ENCODE data around the gene STX10.
A peak's percentile ranks its signal among the peaks of the same experiment; 100 is the strongest.
"Not testable (repeated sequence)": the region's sequence is repeated elsewhere in the genome, so short reads cannot be mapped to it uniquely, and the experiment has no call there.

The STX10 gene

DNA sequence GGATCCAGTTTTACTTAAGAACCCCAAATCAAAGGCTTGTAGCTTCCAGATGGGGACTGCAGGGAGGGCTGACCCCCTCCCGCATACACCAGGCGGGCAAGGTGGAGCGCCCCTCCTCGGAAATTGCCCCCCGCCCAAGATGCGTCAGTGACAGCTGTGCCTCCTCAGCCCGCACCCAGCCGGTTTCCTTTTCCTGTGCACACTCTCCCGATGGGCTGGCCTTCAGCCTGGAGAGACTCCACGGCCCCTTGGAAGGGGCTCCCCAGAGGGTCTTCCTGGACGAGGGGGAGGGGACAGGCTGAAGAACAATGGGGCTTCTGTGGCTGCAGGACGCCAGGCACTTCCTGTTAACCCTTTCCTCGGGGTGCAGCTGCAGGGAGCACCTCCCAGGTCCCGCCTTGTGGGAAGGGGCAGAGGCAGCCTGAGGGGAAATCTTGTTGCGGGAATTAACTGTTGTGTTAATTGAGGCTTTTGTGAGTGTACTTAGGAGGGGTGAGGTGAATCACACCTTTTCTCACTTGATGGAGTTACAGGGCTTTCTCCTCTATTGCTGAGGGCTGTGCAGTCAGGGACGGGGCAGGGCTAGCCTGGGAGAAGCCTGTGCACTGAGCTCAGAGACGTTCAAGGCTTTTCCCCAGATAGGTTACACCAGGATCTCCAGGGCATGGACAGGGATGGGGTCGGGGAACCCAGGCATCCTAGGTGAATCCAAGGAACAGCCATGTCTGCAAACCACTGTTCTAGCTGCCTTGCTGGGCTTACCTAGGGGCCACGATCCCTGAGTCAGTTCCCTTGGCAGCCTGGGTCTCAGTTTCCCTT lies 14.4 kb upstream of the STX10 start:
- DNase-seq: peak; percentile 65 to 70

DNA sequence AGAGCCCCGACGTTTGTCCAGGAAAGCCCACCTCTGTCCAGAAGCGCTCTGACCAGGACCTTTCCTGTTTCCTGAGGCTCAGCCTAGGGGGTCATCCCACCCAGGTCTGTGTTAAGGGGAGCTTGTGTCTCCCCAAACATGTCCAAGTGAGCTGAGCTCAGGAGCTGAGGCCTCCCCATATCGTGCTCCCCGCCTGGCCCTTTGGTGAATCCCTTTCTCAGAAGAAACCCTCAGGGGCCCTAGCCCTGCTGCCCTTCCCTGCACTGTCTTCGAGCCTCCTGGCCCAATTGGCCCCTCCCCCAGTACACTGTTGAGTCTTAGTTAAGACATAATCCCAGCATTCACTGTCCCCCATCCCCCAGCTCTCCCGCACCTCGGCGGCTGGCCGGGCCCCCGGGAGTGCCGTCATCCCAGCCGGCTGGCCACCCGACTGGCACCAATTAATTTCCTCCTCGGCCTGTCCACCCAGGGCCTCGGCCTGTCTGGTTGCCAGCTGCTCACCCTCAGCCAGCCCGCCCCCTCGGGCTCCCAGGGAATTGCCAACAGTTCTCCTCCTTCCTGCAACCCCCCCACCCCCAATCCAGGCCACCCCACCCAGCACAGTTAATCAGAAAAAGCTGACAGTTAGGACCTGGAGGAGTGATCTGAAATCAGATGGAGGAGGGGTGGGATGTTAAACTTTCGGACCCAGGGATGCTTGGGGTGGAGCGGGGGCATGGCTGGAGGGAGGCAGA lies 13.6 kb upstream of the STX10 start:
- peak; percentile 77 to 78 for DNase-seq

DNA sequence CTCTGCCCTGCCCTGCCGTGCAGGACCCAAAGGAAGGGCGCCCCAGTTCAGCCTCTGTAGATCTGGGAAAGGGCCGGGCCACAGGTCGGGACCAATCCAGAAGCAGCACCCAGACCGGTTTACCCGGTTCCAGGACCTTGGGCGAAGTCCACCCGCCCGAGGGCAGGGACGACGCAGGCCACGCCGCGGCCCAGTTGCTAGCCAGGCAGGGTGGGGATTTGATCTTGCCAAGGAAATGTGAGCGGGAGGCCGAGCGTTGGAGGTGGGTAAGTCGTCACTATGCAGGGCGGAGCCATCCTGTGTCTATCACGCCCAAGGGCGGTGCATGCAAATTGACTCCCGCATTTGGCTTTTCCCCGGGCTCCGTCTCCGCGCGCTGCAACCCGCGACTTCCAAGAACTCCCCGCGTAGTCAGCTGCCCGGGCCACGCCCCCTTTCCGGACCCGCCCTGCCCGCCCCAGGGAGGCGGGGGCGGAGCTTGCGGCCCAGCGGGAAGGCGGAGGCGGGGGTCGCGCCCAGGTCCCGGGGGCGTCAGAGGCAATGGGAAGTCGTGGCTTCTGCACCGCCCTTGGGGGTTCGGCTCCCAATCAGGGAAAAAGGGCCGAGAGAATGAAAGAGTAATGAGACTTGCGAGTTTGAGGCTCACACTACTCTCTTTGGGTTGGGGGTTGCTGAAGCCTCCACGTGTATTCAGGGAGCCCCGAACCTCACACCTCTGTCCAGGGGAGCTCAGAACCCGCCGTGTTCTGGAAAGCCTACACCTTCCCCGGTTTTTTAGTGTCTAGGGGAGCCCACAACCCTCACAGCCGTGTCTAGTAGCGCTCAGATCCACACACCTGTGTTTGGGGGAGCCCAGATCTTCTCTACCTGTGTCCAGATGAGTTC lies 12.8 kb upstream of the STX10 start:
- peak; percentile 94 to 95 for DNase-seq

DNA sequence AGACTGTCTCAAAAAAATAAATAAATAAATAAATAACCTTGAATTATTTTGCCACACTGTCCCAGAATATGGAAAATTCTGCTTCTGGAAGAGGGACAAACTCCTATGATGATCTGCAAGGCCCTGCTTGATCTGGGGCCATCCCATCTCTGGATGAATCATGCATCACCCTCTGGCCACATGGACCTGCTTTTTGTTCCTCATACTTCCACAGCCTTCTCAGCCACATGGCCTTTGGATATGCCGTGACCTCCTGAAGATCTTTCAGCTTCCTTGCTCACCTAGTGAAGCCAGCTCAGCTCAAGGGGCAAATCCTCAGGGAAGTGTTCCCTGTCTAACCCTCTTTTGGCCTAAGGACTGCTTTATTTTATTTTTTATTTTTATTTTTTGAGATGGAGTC lies 10.4 kb upstream of the STX10 start:
- DNase-seq: no peak

DNA sequence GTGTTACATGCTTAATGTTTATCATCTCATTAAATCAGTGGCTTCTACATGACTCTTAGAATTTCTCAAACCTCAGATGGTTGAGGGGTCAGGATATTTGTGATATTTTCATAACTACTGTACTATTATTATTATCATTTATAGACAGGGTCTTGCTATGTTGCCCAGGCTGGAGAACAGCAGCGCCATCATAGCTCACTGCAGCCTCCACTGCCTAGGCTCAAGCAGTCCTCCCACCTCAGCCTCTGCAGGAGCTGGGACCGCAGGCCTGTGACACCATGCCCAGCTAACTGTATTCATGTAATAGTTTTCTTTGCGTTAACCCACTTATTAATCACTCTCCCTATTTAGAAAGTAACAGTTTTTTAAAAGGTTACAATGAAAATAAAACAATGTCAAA lies 9.5 kb upstream of the STX10 start:
- DNase-seq: no peak

DNA sequence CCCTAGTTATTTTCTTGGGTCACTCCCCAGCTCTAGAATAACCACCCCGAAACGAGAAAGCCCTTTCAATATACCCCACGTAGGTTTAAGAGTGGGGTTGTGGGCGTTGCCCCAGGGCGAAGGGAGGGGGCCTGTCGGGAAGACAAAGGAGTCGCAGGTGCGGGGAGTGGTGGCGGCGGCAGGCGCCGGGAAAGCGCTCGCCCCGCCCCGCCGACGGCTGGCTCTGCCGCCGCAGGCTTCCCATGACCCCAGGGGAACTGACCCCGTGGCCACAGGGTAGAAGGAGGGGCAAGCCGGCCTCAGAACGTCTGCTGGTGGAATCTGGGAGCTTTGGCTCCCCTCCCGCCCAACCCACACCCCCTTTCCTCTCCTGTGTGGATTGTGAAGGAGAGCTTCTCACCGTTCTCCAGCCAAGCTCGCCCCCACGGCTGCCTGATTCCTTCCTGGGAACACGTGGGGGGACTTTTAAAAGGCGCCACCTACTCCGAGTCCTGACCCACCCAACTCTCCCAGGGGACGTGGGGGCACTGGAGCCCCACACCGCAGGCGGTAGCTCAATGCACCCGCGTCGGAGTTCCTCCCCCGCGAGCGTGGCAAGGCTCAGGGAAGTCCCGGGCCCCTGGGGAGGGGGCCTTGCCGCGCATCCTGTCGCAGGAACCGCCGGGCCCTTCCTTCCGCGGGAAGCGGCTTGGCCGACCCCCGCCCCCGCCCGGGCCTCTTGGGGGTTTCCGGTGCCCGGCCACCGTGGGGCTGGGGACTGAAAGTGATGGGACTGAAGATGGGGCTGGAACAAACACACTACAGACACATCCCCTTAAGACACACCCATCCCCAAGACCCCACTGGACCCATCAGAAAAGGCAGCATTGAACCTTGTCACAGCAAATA lies 5.5 kb upstream of the STX10 start:
- peak; percentile 77 to 81 for DNase-seq

DNA sequence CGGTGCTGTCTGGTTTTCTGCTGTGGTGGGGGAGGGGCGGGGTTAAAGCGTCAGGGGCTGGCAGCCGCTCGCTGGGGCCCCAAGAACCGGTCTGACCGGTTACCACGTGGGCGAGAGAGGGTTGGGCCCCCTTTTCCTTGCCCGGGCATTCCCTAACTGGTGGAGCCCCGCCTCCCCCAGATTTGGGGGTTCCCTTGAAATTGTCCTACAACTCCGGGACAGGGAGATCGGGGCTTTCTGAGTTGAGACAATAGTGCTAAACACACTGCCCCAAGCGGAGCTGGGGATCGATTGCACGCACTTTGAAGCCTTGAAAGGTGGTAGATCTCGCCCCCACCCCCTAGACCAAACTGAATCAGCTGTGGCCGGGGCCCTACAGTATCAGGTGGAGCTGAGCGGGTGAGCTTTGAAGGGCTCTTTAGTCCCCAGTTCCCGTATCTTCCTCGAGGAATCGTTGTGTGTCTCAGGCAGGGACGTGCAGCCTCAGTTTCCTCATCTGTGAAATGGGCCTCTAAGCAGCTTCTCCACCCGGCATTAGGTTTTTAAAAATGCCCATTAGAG lies 4.8 kb upstream of the STX10 start:
- peak; percentile 87 to 88 for DNase-seq

DNA sequence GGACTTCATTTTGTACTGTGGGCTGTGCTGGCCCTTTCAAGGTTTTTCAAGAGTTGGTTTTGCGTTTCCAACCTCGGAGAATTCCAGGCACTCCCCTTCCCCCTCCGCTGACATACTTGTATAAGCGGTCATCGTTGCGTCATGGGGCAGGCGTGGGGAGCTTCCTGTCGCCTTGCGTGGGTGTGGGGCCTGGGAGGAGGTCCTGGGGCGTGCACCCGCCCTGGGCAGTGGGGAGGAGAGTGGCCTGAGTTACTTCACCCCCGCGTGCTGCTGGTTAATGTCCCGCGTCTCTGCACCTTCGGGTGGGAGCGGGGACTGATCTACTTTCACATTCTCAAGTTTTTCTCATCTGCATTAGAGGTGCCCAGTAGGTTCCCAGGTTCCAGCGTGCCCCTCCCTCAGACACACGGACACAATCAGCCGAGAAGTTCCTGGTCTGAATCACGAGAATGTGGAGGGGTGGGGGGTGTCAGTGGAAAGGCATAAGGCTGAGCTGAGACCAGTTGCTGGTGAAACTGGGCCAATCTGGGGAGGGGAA lies 4.1 kb upstream of the STX10 start:
- peak; percentile 79 to 80 for DNase-seq

DNA sequence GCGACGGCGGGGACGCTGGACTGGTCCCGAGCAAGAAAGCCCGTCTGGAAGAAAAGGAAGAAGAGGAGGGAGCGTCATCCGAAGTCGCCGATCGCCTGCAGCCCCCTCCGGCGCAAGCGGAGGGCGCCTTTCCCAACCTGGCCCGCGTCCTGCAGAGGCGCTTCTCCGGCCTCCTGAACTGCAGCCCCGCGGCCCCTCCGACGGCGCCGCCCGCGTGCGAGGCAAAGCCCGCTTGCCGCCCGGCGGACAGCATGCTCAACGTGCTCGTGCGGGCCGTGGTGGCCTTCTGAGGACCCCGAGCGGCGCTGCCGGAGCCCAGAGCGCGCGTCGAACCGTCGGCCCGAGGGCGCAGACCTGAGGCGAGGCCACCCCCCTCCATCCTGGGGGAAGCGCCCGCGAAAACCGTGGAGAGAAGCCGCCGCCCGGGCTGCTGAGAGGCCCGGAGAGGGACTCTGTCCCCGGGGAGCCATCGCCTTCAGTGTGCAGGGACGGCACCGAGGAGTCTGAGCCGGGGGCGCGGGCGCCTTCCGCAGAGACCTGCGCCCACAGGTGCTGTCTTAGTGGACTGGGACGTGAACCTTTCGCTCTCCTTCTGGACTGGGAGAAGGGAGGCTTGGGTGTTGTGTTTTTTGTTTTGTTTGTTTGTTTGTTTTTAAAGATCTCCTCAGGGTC lies 3.5 kb upstream of the STX10 start:
- DNase-seq: peak in 1 of 2 experiments; percentile 45

DNA sequence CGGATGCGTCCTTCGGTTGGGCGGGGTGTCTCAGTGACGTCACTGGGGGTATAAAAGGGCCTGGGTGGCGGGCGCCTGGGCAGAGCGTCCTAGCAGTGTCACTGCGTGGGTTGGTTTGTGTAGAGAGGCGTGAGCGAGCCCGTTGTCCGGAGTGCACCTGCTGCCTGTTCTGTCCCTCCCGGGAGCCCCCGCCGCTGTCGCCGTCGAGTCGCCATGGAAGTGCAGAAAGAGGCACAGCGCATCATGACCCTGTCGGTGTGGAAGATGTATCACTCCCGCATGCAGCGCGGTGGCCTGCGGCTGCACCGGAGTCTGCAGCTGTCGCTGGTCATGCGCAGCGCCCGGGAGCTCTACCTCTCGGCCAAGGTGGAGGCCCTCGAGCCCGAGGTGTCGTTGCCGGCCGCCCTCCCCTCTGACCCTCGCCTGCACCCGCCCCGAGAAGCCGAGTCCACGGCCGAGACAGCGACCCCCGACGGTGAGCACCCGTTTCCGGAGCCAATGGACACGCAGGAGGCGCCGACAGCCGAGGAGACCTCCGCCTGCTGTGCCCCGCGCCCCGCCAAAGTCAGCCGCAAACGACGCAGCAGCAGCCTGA lies 2.9 kb upstream of the STX10 start:
- DNase-seq: peak; percentile 99 to 100

DNA sequence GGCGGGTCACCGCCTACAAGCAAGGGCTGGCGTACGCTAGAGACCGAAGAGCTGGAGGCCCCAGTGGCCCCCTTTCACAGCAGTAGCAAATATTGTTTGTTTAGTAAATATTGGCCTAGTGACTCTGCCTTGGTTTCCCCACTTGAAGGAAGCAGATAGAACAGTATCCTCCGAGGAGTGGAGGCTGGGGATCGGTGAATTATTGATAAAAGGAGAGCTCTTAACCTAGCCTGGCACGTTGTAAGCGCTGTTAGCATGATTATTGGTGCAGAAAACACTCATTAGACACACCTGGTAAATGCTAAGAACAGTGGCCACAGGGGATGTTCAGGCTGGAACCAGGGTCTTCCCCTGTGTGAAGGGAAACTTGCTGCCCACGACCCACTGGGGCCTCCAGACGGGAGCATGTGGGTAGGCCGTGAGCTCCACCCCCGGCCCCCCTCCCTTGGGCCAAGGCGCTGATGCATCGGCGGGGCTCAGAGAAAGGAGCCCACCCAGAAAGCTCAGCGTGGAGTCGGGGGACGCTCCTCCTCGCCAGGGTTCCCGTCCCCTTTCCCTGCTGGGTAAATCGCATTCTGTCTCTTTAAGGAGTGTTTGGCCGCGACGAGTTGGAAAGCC lies 2.3 kb upstream of the STX10 start:
- no peak for DNase-seq

DNA sequence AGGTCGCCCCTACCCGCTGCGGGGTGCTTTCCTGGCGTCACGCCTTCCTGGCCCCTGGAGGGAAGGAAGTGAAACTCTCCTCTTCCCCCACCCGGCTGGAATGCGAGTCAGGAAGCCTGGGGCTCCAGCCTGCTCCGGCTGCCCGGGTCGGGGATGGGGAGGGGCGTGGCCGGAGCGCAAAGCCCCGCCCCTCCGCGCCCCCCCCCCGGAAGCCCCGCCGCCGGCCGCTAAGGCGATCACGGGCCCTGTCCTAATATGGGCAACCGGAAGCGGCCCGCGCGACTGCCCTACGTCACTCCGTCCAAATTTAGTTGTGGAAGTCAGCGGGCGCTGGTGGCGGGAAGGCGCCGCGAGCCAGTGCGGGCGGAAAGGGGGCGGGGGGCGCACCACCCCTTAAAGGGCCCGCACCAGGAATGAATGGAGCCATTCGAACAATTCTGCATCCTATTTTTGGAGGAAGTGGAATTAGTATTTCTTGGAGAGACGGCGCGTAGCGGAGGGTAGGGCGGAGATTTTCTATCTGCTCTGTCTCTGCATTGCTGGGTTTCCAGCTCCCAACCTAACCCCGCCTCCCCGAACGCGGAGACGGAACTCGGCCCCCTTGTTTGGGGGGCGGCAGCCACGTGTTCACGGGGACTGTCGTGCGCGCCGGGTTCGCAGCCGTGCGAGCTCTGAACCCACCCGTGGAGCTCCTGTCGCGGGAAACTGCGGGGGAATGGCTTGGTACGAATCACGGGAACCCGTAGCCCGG lies 1.6 kb upstream of the STX10 start:
- DNase-seq: peak; percentile 96

DNA sequence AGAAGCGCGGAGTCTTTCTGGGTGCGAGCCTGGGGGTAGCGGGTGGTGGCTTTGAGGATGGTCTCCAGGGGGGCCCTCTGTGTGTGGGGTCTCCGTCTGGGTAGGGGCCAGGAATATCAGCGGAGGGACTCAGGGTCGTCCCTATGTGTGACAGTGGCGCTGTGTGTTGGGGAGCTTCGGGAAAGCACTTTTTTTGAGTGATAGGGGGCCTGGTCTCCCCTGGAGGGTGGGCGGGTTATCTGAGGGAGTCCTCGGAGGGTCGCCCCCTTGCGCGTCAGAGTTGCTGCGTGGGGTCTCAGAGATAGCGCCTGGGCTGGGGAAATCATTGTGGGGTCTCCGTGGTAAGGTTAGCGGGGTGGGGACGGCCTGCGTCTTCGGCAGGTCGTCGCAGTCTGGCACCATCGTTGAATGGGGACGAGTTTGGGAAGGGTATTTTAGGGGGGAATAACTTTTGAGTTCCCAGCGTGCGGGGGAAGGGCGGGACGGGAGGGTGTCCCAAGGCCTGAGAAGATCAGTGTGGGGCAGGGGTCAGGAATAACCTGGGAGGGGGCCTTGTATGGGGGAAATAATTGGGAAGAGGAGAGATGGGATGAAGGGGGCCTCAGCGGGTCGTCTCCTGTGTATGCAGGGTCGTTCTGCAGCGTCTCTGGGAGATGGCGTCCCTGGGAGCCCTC lies 893 bp upstream of the STX10 start:
- DNase-seq: peak in 1 of 2 experiments; percentile 62

DNA sequence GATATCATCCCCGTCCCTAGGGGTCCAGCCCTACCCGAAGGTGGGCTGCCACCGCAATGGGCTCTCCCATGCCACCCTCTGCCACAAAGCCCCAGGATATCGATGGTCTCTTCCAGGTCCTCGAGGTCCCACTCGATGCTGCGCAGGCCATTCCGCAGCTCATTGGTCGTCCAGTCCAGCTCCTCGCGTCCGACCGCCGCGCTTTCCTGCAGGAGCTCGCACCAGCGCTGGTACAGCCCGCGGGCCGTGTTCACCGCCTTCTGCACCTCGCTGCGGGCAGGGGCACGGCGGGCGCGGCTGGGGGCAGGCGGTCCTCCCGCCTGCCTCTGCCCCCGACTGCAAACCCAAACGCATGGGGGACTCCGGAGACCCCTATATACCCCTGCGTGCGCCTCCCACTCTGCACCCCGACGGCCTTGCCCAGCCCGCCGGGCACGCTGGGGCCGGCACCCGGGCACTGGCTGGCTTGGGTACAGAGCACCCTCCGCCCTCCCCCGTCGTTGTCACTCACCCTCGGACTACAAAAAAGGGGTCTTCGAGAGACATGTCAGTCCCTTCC lies 468 bp downstream of the STX10 start:
- no peak for DNase-seq

DNA sequence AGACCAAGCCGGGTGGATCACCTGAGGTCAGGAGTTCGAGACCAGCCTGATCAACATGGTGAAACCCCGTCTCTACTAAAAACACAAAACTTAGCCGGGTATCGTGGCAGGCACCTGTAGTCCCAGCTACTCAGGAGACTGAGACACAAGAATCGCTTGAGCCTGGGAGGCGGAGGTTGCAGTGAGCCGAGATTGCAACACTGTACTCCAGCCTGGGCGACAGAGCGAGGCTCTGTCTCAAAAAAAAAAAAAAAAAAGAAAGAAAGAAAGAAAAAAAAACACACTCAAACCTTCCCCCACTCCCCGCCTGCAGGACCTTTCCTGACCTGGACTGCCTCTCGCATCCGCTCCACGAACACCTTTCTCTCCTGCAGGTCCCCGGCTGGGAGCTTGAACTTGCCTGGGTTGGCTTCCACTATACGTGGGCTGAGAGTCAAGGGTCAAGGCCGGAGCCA lies 975 bp downstream of the STX10 start:
- DNase-seq: not testable (repeated sequence)

DNA sequence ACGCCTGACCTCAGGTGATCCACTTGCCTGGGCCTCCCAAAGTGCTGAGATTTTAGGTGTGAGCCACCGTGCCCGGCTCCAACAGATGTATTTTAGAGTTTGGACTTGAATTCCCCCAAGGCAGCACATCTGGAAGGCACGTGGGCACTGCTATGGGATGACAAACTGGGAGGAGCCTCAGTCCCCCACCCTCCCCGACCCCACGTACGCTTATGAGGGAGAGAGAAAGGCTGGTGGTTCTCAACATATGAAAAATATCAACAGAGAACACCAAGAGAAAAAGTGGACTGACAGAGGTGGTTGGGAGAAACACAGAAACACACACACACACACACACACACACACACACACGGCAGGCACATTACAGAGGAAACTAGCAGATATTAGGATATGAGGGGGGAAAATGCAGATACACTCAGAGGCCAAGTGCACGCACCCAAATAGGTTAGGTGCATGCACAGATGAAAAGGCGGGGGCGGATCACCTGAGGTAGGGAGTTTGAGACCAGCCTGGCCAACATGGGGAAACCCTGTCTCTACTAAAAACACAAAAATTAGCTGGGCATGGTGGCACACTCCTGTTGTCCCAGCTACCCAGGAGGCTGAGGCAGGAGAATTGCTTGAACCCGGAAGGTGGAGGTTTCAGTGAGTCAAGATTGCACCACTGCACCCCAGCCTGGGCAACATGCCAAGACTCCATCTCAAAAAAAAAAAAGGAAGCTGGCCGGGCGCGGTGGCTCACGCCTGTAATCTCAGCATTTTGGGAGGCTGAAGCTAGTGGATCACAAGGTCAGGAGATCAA lies 3.2 kb downstream of the STX10 start:
- DNase-seq: no peak

DNA sequence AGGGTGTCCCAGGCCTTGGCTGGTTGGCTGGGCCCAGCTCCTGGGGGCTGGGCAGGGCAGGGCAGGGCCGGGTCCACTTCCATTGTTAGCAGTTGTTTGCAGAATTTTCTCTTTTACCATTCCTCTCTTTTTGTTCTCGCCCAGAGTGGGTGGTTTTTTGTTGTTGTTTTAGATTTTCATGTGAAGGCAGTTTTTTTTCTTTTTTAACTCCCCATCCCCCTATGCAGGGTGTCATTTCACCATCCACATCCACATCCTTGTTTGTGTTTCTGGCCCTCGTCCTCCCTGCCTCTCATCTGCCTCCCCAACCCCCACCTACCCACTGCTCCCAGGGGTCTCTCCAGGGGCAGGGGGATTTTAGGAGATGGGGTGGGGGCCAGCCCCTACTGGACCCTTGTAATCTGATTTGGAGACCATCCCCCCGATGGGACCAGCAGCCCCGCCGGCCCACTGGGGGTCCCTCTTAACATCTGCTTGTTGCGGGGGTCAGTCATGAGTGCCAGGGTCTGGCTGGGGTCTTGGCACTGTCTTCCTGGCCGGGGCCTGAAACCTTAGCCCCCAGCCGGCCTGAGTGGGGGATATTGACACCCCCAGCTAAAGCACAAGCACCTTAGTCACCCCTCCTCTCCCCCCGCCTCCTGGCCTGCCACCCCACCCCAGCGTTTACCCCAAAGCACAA lies 10.4 kb downstream of the STX10 start:
- no peak for DNase-seq
